ENCODE measurements around the gene NAA15. TPM values are rescaled to one million over a fixed set of nuclear protein-coding genes. Genes with fewer than 3 reads are reported as not detected.

NAA15 gene
- total and polyA plus RNA-seq, 2 donors (not counting 3 experiments of a cell fraction or from before 2014, with no cell fraction given) = 4.5 to 67.9 TPM

- intact Hi-C loops (cut with micrococcal nuclease) (no loop called here), dilution Hi-C loops (cut with MboI; ENCODE audit: extremely low pct_ligation_motif_present, low sequenced_read_pairs) (no loop called here)
- TF ChIP-seq JUN (IDR thresholded peaks at IDR 0.05; ENCODE audit: borderline replicate concordance, insufficient read depth, insufficient read length, low read depth) = no peak
- no peak for TF ChIP-seq MAX (IDR thresholded peaks at IDR 0.05; ENCODE audit: insufficient read depth, insufficient read length)
- no peak for TF ChIP-seq CTCF (IDR thresholded peaks at IDR 0.05; ENCODE audit: extremely low read depth in 1 of 2, insufficient read depth in 1 of 2, low read depth in 1 of 2, low read length in 2 of 2)
- TF ChIP-seq FOS (IDR thresholded peaks at IDR 0.05; ENCODE audit: borderline replicate concordance, insufficient read depth, low read length) = no peak
- TF ChIP-seq POLR2AphosphoS5 (IDR thresholded peaks at IDR 0.05; ENCODE audit: insufficient read depth, low read depth, low read length) = no peak
- no peak for TF ChIP-seq EZH2 (IDR thresholded peaks at IDR 0.05; ENCODE audit: borderline replicate concordance, low read depth, low read length, severe bottlenecking)
- no peak for TF ChIP-seq GATA2 (IDR thresholded peaks at IDR 0.05; ENCODE audit: insufficient read depth, insufficient read length, low read depth, low read length)
- TF ChIP-seq POLR2A (IDR thresholded peaks at IDR 0.05; ENCODE audit: low read depth, low read length) = no peak
- no peak for TF ChIP-seq MYC (IDR thresholded peaks at IDR 0.05; ENCODE audit: low read depth, low read length)
- H3K4me3 ChIP-seq (replicated peaks in 1 of 3; ENCODE audit: insufficient read depth in 1 of 3, low read depth in 1 of 3, low read length in 3 of 3) = peak overlapping the region in 2 of 3 experiments; percentile 68 to 80
- peak overlapping the region; percentile 64 for H2AFZ ChIP-seq (ENCODE audit: low read depth, low read length)
- no peaks in the 10 kb centered on the region for H3K9me1 ChIP-seq (replicated peaks; ENCODE audit: control insufficient read depth, extremely low read depth, insufficient read depth, low read length)
- no peak overlapping the region for H3K27ac ChIP-seq (ENCODE audit: insufficient read depth, low read depth, low read length)
- no peaks in the 10 kb centered on the region for H4K20me1 ChIP-seq (replicated peaks; ENCODE audit: control insufficient read depth, extremely low read depth, insufficient read depth, low read length)
- no peaks in the 10 kb centered on the region for H3K36me3 ChIP-seq (ENCODE audit: control insufficient read depth in 2 of 2, extremely low read depth in 1 of 2, insufficient read depth in 2 of 2, low read length in 2 of 2)
- H3K4me2 ChIP-seq (ENCODE audit: insufficient read depth, low read length) = peak overlapping the region; percentile 97
- H3K9me3 ChIP-seq (replicated peaks; ENCODE audit: control insufficient read depth, insufficient read depth, low read length) = no peaks in the 10 kb centered on the region
- no peaks in the 10 kb centered on the region for H3K79me2 ChIP-seq (ENCODE audit: control insufficient read depth, insufficient read depth, low read length)
- BruUV-seq (replicated peaks) = no TSS peak
- FAIRE-seq = no peak
- peak overlapping the region; percentile 28 for H3K9ac ChIP-seq (replicated peaks; ENCODE audit: extremely low read depth, insufficient read depth, low read length)
- H3K27me3 ChIP-seq (ENCODE audit: control insufficient read depth in 2 of 2, insufficient read depth in 2 of 2, low read length in 2 of 2) = no peaks in the 10 kb centered on the region
- ChIA-PET POLR2A (no interaction called here), CTCF (interaction anchor here (1.7 to 4.9 kb wide), 2 partner anchors 12 to 18 kb away, joined by 5 to 74 read pairs; no protein-coding TSS in a partner anchor)
- H3K4me1 ChIP-seq (ENCODE audit: control insufficient read depth, extremely low read depth, insufficient read depth, low read length) = peaks cover 26% of the 10 kb centered on the region
- DNase-seq (ENCODE audit: low read depth, low spot score) = peak; percentile 35
These were observed 22.8 kb upstream of the NAA15 start for GRCh38 chr4:139278485-139278884.

Data from endothelial cell of umbilical vein (primary cell).